DND-41 (cell line): ENCODE results near the gene FAM219A.

ENCODE experiments used
- EZH2 ChIP-seq: IDR thresholded peaks from 3 replicates; pipeline ENCODE4 v1.6.1; 2012; ENCODE audit warnings: borderline replicate concordance, low read depth, mild to moderate bottlenecking, moderate library complexity, low read length, inconsistent platforms; ENCODE audit not compliant: severe bottlenecking
- TF ChIP-seq, protein P1 (sequence below): IDR thresholded peaks from 2 replicates; pipeline ENCODE4 v1.5.1; 2012; ENCODE audit warnings: borderline replicate concordance, low read length, moderate library complexity, mild to moderate bottlenecking; ENCODE audit not compliant: poor library complexity, severe bottlenecking; ENCODE audit errors: extremely low read depth

DNA sequence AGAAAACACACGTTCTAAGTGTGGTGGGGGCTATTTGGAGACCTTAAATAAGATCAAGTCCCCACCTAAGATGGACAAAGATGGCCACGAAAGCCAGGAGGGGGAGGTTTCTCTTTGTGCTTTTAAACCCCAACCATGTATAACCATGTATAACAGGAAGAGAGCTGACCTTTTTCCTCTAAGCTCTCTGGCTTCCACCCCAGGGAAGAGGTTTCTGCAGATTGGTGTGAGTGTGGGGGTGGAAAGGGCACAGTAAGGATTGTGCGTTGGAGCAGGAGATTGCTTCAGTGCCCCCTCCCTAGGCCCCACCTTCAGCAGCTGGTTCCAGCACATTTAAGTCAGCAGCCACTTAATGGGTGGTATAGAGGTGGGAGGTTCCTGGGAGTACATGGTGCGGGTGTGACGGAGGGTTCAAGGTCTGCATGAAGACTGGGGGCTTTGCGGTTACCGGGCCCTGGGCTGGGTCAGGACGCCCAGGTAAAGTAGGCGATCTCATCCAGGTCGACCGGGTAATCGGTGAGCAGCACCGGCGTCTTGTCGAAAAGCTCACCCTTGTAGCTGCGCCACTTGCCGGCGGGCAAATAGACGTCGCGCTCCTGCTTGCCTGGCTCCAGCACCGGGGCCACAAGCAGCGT, 87.9 kb downstream of the FAM219A start:
- TF ChIP-seq, protein P1, sequence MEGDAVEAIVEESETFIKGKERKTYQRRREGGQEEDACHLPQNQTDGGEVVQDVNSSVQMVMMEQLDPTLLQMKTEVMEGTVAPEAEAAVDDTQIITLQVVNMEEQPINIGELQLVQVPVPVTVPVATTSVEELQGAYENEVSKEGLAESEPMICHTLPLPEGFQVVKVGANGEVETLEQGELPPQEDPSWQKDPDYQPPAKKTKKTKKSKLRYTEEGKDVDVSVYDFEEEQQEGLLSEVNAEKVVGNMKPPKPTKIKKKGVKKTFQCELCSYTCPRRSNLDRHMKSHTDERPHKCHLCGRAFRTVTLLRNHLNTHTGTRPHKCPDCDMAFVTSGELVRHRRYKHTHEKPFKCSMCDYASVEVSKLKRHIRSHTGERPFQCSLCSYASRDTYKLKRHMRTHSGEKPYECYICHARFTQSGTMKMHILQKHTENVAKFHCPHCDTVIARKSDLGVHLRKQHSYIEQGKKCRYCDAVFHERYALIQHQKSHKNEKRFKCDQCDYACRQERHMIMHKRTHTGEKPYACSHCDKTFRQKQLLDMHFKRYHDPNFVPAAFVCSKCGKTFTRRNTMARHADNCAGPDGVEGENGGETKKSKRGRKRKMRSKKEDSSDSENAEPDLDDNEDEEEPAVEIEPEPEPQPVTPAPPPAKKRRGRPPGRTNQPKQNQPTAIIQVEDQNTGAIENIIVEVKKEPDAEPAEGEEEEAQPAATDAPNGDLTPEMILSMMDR: no peak
- no peak for TF ChIP-seq EZH2
